K562 (cell line): Measurements from ENCODE around the gene GEMIN7. TPM values are rescaled to one million over a fixed set of nuclear protein-coding genes. Genes with fewer than 3 reads are reported as not detected.
A peak's percentile ranks its signal among the peaks of the same experiment; 100 is the strongest.

Experiments used
- GABPA ChIP-seq: fragments of 200-800 bp; sonication (Bioruptor generic); conservative IDR thresholded peaks from 2 replicates; pipeline ENCODE4 v1.6.1; 2016; ENCODE audit warnings: low read depth, missing genetic modification characterization, missing compliant biosample characterization
- GTF2A2 ChIP-seq: IDR thresholded peaks from 2 replicates; pipeline ENCODE4 v1.6.1; 2016; ENCODE audit warnings: mild to moderate bottlenecking, missing genetic modification characterization, missing compliant biosample characterization
- HBP1 ChIP-seq: fragments of 450-650 bp; formaldehyde crosslinking; IDR thresholded peaks from 2 replicates; pipeline ENCODE4 v1.4.0; 2022; ENCODE audit warnings: missing genetic modification characterization
- HINFP ChIP-seq: fragments of 450-650 bp; conservative IDR thresholded peaks from 2 replicates; pipeline ENCODE4 v1.6.1; 2016; ENCODE audit warnings: missing genetic modification characterization, low read depth, mild to moderate bottlenecking, control low read depth, missing compliant biosample characterization
- JUND ChIP-seq, 2 experiments: IDR thresholded peaks; 2 replicates in 1 of 2; 3 replicates in 1 of 2; pipeline ENCODE4 v1.6.1; 2011; ENCODE audit warnings: borderline replicate concordance in 2 of 2, low read depth in 2 of 2, low read length in 2 of 2, improper control_type of control experiment in 1 of 2, missing biosample characterization in 1 of 2, missing genetic modification characterization in 1 of 2, missing genetic modification reagents in 1 of 2
- POLR2G ChIP-seq: fragments of 200-400 bp; formaldehyde crosslinking; IDR thresholded peaks from 2 replicates; pipeline ENCODE4 v1.6.1; 2017; ENCODE audit warnings: low read depth, mild to moderate bottlenecking, antibody characterized with exemption, low read length, moderate library complexity
- SOX6 ChIP-seq: fragments of 450-650 bp; IDR thresholded peaks from 2 replicates; pipeline ENCODE4 v1.6.1; 2014; ENCODE audit warnings: mild to moderate bottlenecking
- ZBTB12 ChIP-seq: fragments of 250-450 bp; sonication (Bioruptor Pico); IDR thresholded peaks from 2 replicates; pipeline ENCODE4 v1.4.0; 2020
- ZFP91 ChIP-seq: sonication (generic); formaldehyde crosslinking; IDR thresholded peaks from 2 replicates; pipeline ENCODE4 v1.8.0; 2022; ENCODE audit warnings: mild to moderate bottlenecking, missing genetic modification reagents
- polyA plus RNA-seq, 8 experiments: library from polyadenylated mRNA; depleted of rRNA in 4 of 8; stranded (reverse) in 5 of 8; unstranded in 3 of 8; fragments of >200 nt; fragmentation: Nextera tagmentation in 2 of 8; fragmentation: Illumina TruSeq in 1 of 8; extraction: Ambion mirVana in 2 of 8; extraction: Trizol in 1 of 8; gene quantifications; 2 replicates each; pipeline versions ENCODE4 v1.2.1 to v1.2.3, GENCODE V29; 2011 to 2014; ENCODE audit warnings: inconsistent platforms in 1 of 8, missing spikeins in 1 of 8
- total RNA-seq, 7 experiments: library from RNA; depleted of rRNA in 6 of 7; stranded (reverse); fragments of >200 nt in 6 of 7; fragmentation: Illumina TruSeq in 2 of 7; extraction: Trizol in 2 of 7; gene quantifications; 2 replicates each; pipeline versions ENCODE4 v1.2.1 to v1.2.3, GENCODE V29; 2011 to 2021; ENCODE audit warnings: low replicate concordance in 1 of 7

Gene GEMIN7
- total and polyA plus RNA-seq, 9 of the 15 experiments (the other 6 are each of a cell fraction or from before 2014, with no cell fraction given) = 23.1 to 124 (median 54.9) TPM

GRCh38 chr19:45079063-45079910 lies at the start of gene GEMIN7 (continued):
- TF ChIP-seq HINFP (no peak), JUND (IDR thresholded peaks at IDR 0.05; ENCODE audit: borderline replicate concordance, low read depth, low read length) (peak; percentile 54; the same call in 1 of the 2 replicates), JUND (tag; IDR thresholded peaks at IDR 0.05; ENCODE audit: borderline replicate concordance, low read depth, low read length) (peak; percentile 63; the same call in 1 of the 3 replicates), SOX6 (peak; percentile 57), POLR2G (peak; percentile 92), GABPA (tag) (peak; percentile 100), HBP1 (CRISPR knock-in tag) (no peak), ZFP91 (CRISPR knock-in tag) (no peak), ZBTB12 (CRISPR knock-in tag) (0 out of 2 replicates have a peak, but pooled peaks have one; percentile 39), GTF2A2 (tag) (peak; percentile 77)
